Neural progenitor cell (in vitro differentiated cells): Measurements from ENCODE around the gene RHOJ.

Source experiments
- EZH2phosphoT487 ChIP-seq: fragments of 200-600 bp; sonication (generic); IDR thresholded peaks from 2 replicates; pipeline ENCODE4 v1.6.1; 2017; ENCODE audit warnings: antibody characterized with exemption
- TF ChIP-seq, protein P1 (sequence below): fragments of 200-600 bp; sonication (generic); IDR thresholded peaks from 2 replicates; pipeline ENCODE4 v1.5.1; 2017; ENCODE audit warnings: antibody characterized with exemption, mild to moderate bottlenecking

DNA sequence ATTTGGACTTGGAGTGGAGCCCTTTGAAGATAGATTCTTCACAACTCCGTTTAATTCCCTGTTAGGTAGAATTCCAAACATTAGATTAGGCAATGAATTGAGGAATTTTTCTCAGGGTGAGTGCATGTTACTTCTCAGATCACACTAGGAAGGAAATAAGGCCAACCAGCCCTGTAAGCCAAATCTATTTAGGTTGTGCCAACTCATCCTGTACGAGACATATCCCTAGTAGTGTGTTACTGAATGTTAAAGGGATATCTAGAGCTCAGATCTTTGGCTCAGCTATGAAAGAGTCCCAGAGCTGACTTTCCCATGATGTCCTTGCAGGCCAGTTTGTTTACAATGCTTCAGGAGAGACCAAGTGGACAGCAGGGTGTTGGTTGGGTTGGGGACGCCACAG, 68.9 kb downstream of the RHOJ start:
- TF ChIP-seq, protein P1, sequence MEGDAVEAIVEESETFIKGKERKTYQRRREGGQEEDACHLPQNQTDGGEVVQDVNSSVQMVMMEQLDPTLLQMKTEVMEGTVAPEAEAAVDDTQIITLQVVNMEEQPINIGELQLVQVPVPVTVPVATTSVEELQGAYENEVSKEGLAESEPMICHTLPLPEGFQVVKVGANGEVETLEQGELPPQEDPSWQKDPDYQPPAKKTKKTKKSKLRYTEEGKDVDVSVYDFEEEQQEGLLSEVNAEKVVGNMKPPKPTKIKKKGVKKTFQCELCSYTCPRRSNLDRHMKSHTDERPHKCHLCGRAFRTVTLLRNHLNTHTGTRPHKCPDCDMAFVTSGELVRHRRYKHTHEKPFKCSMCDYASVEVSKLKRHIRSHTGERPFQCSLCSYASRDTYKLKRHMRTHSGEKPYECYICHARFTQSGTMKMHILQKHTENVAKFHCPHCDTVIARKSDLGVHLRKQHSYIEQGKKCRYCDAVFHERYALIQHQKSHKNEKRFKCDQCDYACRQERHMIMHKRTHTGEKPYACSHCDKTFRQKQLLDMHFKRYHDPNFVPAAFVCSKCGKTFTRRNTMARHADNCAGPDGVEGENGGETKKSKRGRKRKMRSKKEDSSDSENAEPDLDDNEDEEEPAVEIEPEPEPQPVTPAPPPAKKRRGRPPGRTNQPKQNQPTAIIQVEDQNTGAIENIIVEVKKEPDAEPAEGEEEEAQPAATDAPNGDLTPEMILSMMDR: no peak
- TF ChIP-seq EZH2phosphoT487: no peak
